Stimulated activated memory B cell treated with anti-CD40 and anti-IgM and Interleukin-4, amounts not matched to agents 10 μg/mL and 1 μg/mL and 100 μg/mL, for 72 hours (primary cell): Measurements from ENCODE around the gene ENTR1.

ENCODE experiments used
- ATAC-seq: fragments of 150-1000 bp; cut with Tn5 transposase; 2 replicates; pipeline ENCODE4 v1.10.0; 2021
- H3K27ac Mint-ChIP-seq: one replicate; pipeline ENCODE4 v1.8.0; 2022; ENCODE audit warnings: mild to moderate bottlenecking, mixed read lengths
- H3K27me3 Mint-ChIP-seq: one replicate; pipeline ENCODE4 v1.8.0; 2022; ENCODE audit warnings: mixed read lengths
- H3K36me3 Mint-ChIP-seq: one replicate; pipeline ENCODE4 v1.8.0; 2022; ENCODE audit warnings: mixed read lengths
- H3K4me1 Mint-ChIP-seq: one replicate; pipeline ENCODE4 v1.8.0; 2022; ENCODE audit warnings: mixed read lengths
- H3K4me3 Mint-ChIP-seq: one replicate; pipeline ENCODE4 v1.8.0; 2022; ENCODE audit warnings: mild to moderate bottlenecking, moderate library complexity, mixed read lengths
- H3K9me3 Mint-ChIP-seq: one replicate; pipeline ENCODE4 v1.8.0; 2022; ENCODE audit warnings: mixed read lengths

The ENTR1 gene

DNA sequence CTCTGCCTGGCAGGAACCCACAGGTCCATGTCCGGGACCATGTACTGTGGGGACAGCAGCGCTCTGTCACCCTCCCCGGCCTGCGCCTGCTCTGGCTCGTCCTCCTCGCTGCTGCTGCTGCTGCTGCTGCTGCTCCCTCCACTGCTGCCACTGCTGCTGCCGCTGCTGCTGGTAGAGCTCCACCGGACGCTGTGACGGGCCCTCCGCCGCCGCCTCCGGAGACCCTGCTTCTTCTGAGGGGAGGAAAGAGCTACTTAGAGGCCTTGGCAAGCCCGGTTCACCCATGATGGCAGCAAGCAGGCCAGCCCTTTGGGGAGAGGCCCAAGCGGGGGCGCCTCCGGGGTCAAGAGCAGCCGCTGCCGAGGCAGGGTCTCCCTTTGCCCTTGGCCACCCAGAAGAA, 27.0 kb downstream of the ENTR1 start:
- Mint-ChIP-seq H3K4me3 (no peak overlapping the region), H3K36me3 (peaks cover 58% of the 10 kb centered on the region), H3K9me3 (no peaks in the 10 kb centered on the region), H3K27me3 (no peaks in the 10 kb centered on the region), H3K4me1 (no peaks in the 10 kb centered on the region), H3K27ac (no peak overlapping the region)
- ATAC-seq, result no peak

DNA sequence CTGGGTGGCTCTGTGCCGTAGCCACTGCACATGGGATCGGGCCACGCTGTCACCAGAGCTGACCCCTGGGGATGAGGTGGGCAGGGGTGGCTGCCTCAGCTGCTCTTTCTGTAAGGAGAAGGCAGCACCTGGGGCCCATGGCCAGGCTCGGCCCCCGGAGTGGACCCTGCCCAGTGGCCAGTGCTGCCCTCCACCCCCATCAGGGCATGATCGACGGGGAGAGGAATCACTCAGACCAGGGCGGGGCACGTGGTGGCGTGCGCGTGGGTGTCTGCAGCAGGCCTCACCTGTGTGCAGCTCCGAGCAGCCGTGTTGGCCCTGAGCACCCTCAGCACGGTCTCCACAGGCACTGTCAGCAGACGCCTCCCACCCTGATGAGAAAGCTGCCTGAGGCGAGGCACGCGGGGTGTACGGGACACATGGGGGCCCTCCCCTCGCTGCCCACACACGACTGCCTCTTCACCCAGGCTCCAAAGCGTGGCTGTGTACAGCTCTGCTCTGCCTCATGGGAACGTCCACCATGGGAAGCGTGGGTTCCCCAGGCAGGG, 28.4 kb downstream of the ENTR1 start:
- Mint-ChIP-seq H3K9me3 (no peaks in the 10 kb centered on the region), H3K27ac (no peak overlapping the region), H3K27me3 (no peaks in the 10 kb centered on the region), H3K36me3 (peaks cover 48% of the 10 kb centered on the region), H3K4me1 (no peaks in the 10 kb centered on the region), H3K4me3 (no peak overlapping the region)
- ATAC-seq, result no peak

GRCh38 chr9:136381311-136381710, 29.1 kb downstream of the ENTR1 start:
- Mint-ChIP-seq H3K4me1 (no peaks in the 10 kb centered on the region), H3K4me3 (no peak overlapping the region), H3K9me3 (no peaks in the 10 kb centered on the region)

DNA sequence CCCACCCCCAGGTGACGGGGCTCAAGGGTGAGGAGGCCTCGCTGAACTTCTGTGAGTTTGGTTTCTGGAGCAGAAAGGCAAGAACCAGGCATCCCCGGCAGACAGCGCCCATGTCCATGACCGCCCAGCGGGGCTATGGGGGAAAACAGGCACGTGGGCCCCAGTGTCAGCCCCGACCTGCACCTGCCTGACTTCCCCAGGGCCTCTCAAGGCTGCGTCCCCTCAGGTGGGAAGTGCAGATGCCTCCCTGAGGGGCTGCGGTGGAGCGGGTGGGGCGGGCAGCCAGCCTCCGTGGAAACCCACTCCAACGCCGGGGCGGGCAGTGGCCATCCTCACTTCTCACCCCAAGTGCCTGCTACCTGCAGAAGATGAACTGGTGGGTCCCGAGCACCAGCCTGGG, 30.0 kb downstream of the ENTR1 start:
- Mint-ChIP-seq H3K27me3 (no peaks in the 10 kb centered on the region), H3K36me3 (peaks cover 40% of the 10 kb centered on the region), H3K4me3 (no peak overlapping the region), H3K9me3 (no peaks in the 10 kb centered on the region), H3K4me1 (no peaks in the 10 kb centered on the region), H3K27ac (no peak overlapping the region)
- no peak for ATAC-seq

More at GRCh38 chr9:136381311-136381710, 29.1 kb downstream of the ENTR1 start:
- ATAC-seq, result no peak
- peaks cover 42% of the 10 kb centered on the region for H3K36me3 Mint-ChIP-seq
- no peaks in the 10 kb centered on the region for H3K27me3 Mint-ChIP-seq
- H3K27ac Mint-ChIP-seq, result no peak overlapping the region

- ATAC-seq, result no peak
- Mint-ChIP-seq H3K36me3 (peaks cover 39% of the 10 kb centered on the region), H3K27ac (no peak overlapping the region), H3K9me3 (no peaks in the 10 kb centered on the region), H3K4me1 (no peaks in the 10 kb centered on the region), H3K27me3 (no peaks in the 10 kb centered on the region), H3K4me3 (no peak overlapping the region)
Measured at GRCh38 chr9:136379891-136380290, 30.5 kb downstream of the ENTR1 start.

GRCh38 chr9:136379401-136379800, 31.0 kb downstream of the ENTR1 start:
- Mint-ChIP-seq H3K27me3 (no peaks in the 10 kb centered on the region), H3K4me1 (no peaks in the 10 kb centered on the region), H3K4me3 (no peak overlapping the region), H3K9me3 (no peaks in the 10 kb centered on the region), H3K27ac (no peak overlapping the region), H3K36me3 (peaks cover 39% of the 10 kb centered on the region)
- no peak for ATAC-seq

DNA sequence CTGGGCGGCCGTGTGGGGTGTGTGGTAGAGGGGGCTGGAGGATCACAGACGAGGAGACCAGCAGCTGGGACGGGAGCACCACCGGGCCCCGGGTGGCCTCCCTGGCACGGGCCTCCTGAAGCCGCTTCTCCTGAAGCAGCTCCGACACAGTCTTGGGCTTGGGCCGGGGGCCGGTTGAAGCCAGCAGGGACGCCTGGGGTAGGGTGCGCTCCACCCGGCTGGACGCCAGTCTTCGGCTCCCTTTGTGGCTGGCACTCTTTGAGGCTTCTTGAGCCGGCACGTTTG, 31.5 kb downstream of the ENTR1 start:
- Mint-ChIP-seq H3K4me1 (no peaks in the 10 kb centered on the region), H3K36me3 (peaks cover 38% of the 10 kb centered on the region), H3K4me3 (no peak overlapping the region), H3K27ac (no peak overlapping the region), H3K27me3 (no peaks in the 10 kb centered on the region), H3K9me3 (no peaks in the 10 kb centered on the region)
- no peak for ATAC-seq

DNA sequence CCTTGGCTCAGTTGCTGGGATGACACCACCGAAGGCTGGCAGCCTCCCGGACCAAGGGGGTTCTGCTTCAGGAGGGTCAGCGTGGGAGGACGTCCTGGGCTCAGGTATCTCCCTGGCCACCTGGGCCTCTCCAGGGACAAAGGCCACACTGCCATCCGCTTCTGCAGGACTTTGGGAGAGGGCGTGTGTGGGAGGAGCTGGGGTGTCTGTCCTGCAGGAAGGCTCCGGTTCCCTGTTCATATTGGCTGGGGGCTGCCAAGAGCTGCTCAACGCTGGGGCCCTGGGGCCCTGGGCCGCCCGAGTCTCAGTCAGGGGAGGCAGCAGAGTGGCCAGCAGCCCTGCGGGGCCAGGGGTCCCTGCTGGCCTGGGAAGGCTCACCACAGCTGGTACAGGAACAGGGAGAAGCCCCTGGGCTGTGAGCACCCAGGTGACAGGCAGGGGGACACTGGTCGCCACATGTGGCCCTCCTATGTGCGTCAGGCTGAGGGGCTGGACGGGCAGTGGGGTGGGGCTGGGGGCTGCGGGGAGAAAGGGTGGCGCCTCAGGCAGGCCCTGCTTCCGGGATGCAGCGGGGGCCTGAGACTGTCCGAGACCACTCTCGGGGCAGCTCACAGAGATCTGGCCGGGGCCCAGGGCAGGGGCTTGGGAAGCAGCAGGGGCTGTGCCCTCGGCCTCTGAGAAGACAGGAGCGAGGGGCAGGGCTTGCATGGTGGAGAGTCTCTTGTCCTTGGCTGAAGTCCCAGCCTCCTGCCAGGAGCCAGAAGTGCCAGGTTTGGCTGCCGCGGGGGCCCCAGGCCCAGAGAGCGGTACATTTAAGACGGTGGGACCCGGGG, 32.0 kb downstream of the ENTR1 start:
- ATAC-seq, result no peak
- H3K4me1 Mint-ChIP-seq, result peaks cover under 1% of the 10 kb centered on the region
- no peaks in the 10 kb centered on the region for H3K9me3 Mint-ChIP-seq
- H3K27ac Mint-ChIP-seq, result no peak overlapping the region
- peaks cover 33% of the 10 kb centered on the region for H3K36me3 Mint-ChIP-seq
- no peaks in the 10 kb centered on the region for H3K27me3 Mint-ChIP-seq
- no peak overlapping the region for H3K4me3 Mint-ChIP-seq

DNA sequence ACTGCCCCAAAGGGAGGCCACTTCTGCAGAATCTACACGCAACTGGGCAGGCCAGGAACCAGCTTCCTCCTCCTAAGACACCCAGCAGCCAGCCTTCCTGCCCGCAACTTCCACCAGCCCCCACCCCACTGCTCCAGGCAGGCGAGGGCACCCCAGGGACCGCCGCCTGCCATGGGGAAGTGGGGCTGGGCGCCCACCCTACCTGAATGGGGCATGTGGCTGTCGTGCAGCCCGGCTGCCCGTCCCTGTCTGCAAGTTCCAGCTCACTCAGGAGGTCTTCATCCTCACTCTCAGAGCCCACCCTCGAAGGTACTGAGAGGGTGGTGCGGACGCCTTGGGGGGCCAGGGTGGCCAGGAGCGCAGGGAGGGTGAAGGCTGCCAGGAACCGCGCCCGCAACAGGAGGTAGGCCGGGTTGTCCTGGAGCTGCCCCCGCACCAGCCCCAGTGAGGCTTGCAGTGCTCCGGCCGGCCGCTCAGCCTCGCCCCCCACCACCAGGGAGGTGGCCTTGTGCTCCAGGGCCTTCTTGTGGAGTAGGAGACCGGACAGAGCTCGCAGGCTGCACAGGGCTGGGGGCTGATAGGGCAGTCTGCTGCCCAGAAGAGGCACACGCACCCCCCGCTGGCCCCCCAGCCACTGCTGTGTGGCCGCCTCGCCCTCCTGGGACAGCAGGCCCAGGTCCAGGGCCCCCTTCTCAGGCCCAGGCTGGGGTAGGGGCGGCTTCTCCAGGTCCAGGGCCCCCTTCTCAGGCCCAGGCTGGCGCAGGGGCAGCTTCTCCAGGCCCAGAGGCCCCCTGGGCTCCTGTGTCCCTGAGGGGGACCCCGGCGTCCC, 32.9 kb downstream of the ENTR1 start:
- H3K4me1 Mint-ChIP-seq, result peaks cover 8% of the 10 kb centered on the region
- no peak overlapping the region for H3K27ac Mint-ChIP-seq
- no peak overlapping the region for H3K4me3 Mint-ChIP-seq
- H3K27me3 Mint-ChIP-seq, result no peaks in the 10 kb centered on the region
- H3K9me3 Mint-ChIP-seq, result no peaks in the 10 kb centered on the region
- H3K36me3 Mint-ChIP-seq, result peaks cover 31% of the 10 kb centered on the region
- no peak for ATAC-seq

- ATAC-seq, result no peak
- no peak overlapping the region for H3K27ac Mint-ChIP-seq
- peaks cover 13% of the 10 kb centered on the region for H3K4me1 Mint-ChIP-seq
- no peak overlapping the region for H3K4me3 Mint-ChIP-seq
- H3K27me3 Mint-ChIP-seq, result no peaks in the 10 kb centered on the region
- H3K36me3 Mint-ChIP-seq, result peaks cover 31% of the 10 kb centered on the region
- H3K9me3 Mint-ChIP-seq, result no peaks in the 10 kb centered on the region
Measured at GRCh38 chr9:136376457-136376856, 34.0 kb downstream of the ENTR1 start.

DNA sequence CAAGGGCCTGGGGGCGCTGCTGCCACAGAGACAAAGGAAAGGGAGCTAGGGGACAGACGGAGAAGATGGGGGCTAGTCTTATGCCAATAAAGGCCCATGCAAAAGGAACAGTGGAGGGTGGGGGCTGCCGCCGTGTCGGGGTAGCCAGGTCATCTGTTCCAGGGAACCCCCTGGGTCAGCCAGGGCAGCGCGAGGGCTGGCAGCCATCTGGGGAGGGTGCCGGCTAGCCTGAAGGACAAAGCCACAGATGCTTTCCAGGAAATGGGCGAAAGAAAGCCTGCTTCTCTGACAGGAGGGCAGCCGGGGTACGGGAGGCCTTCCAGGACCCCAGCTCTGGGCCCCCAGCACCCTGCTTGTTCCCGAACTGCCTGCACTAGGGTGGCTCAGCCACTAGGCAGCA, 35.3 kb downstream of the ENTR1 start:
- Mint-ChIP-seq H3K9me3 (no peaks in the 10 kb centered on the region), H3K27me3 (no peaks in the 10 kb centered on the region), H3K36me3 (peaks cover 31% of the 10 kb centered on the region), H3K4me3 (no peak overlapping the region), H3K4me1 (peaks cover 13% of the 10 kb centered on the region), H3K27ac (no peak overlapping the region)
- ATAC-seq, result no peak

DNA sequence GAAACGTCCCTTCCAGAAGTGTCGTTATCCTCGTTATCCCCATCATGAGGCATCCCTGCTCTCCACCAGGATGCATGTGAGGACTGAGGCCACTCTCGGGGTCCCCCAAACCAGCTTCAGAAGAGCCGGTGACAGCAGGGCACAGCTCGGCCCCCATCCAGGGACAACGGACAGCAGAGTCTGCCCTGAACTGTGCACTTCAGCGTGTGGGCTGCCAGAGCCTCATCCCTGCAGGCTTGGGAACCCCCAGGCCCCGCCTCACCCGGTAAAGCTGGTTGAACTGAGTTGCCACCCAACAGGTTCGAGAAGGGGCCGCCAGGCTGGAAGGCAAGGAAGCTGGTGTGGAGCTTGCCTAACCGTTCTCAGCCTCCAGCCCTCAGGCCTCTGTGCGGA, 36.2 kb downstream of the ENTR1 start:
- no peak for ATAC-seq
- no peaks in the 10 kb centered on the region for H3K27me3 Mint-ChIP-seq
- no peak overlapping the region for H3K27ac Mint-ChIP-seq
- H3K9me3 Mint-ChIP-seq, result no peaks in the 10 kb centered on the region
- H3K4me3 Mint-ChIP-seq, result no peak overlapping the region
- H3K4me1 Mint-ChIP-seq, result peaks cover 13% of the 10 kb centered on the region
- peaks cover 25% of the 10 kb centered on the region for H3K36me3 Mint-ChIP-seq

DNA sequence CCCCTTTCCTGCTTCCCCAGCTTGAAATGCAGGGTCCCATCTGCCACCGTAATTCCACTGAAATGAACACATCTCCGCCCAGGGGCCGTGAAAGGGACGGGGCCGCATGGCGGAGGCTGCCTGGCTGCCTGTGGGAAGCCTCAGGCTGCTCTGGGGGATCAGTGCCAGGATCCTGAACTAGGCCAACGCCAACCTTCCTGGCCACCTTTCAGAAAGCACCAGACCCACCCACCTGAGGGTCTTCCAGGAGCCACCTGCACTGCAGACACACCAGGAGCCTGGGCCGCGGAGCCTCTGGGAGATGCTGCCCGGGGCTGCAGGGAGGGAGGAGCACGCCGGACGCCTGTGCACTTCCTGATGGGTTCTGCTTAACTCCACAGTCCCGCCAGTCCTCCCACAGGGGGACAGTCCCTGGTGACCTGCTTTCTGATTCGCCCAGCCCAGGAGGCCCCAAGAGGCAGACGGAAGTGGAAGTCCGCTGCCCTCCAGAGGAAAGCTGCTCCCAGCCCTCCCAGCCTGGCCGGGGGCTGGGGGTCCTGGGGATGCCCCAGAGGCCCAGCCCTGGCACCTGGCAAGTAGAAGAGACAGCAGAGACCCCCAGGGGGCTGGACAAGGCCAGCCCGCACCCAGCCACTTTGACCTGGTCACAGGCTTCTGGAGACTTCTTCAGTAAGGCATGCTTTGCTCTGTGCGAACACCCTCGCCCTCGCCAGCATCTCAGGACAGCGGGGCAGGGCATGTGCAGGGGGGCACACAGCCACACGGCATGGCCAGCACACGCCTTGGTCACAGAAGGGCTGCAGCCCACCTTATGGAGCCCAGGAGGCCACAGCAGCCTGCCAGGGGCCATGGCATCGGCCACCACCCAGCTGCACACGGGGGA, 36.9 kb downstream of the ENTR1 start, which contains the start of gene CARD9:
CARD9 (minus strand) TSS at position 370 of the 883 bp plus-strand sequence. CDS start 1,591 bp downstream, outside the sequence.
- peak within 1 kb of the TSS; percentile 53 for H3K27ac Mint-ChIP-seq
- no peaks in the 10 kb centered on the region for H3K27me3 Mint-ChIP-seq
- H3K36me3 Mint-ChIP-seq, result peaks cover 20% of the 10 kb centered on the region
- H3K4me1 Mint-ChIP-seq, result peaks cover 13% of the 10 kb centered on the region
- H3K9me3 Mint-ChIP-seq, result no peaks in the 10 kb centered on the region
- ATAC-seq, result peak; percentile 58
- H3K4me3 Mint-ChIP-seq, result peak within 1 kb of the TSS; percentile 72

DNA sequence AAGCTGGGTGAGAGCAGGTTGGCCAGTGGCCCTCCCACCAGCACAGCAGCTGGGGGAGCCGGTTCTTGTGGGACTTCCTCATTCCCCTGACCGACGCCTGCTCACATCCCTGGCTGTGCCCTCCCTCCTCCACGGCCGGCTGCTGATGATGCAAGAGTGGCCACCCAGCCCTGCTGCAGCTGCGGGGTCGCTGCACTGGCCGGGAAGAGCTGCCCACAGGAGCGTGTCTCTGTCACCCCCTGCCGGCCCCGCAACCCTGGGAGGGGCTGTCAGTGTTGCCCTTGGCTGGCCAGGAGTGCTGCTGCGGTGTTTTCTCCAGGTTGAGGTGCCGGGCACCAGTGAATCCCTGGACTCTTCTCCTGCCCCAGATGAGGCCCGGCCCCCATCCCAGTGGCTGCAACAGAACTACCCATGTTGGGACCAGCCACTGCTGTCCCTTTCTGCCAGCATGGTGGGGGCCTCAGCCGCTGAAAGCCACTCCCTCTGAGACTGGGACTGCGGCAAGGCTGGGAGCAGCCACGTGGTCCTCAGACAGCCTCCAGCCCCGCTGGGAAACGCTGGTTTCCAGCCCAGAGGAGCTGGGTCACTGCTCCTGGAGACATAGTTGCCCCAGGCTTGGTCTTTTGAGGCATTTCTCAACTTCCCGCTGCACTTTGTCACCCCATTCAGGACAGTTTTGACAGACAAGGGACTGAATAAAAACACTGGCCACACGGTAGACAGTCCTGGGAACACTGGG, 37.7 kb downstream of the ENTR1 start:
- peak overlapping the region; percentile 53 for H3K27ac Mint-ChIP-seq
- H3K36me3 Mint-ChIP-seq, result peaks cover 19% of the 10 kb centered on the region
- H3K4me3 Mint-ChIP-seq, result peak overlapping the region; percentile 72
- ATAC-seq, result peak; percentile 29
- no peaks in the 10 kb centered on the region for H3K27me3 Mint-ChIP-seq
- H3K9me3 Mint-ChIP-seq, result no peaks in the 10 kb centered on the region
- peaks cover 13% of the 10 kb centered on the region for H3K4me1 Mint-ChIP-seq
